ENCODE measurements around the gene LHFPL6.

The LHFPL6 gene

DNA sequence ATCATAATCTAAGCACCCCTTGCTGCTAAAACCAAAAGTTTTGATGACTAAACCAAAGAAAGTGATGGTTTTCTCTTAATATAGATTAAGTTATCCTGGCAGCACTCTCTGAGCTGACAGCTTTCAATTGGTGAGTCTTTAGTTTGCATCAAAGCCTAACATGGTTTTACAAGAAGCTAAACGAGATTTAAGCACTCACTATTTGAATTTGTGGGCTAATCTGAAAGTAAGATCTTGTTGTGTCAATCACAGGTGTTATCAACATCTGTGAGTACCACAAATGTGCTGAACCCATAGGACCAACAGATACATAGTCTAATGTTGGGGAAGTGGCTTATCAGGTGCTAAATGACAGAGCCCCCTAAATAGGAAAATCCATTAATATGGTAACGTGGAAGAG is 223.9 kb downstream of the LHFPL6 start:
- TF ChIP-seq, protein P1, sequence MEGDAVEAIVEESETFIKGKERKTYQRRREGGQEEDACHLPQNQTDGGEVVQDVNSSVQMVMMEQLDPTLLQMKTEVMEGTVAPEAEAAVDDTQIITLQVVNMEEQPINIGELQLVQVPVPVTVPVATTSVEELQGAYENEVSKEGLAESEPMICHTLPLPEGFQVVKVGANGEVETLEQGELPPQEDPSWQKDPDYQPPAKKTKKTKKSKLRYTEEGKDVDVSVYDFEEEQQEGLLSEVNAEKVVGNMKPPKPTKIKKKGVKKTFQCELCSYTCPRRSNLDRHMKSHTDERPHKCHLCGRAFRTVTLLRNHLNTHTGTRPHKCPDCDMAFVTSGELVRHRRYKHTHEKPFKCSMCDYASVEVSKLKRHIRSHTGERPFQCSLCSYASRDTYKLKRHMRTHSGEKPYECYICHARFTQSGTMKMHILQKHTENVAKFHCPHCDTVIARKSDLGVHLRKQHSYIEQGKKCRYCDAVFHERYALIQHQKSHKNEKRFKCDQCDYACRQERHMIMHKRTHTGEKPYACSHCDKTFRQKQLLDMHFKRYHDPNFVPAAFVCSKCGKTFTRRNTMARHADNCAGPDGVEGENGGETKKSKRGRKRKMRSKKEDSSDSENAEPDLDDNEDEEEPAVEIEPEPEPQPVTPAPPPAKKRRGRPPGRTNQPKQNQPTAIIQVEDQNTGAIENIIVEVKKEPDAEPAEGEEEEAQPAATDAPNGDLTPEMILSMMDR (IDR thresholded peaks at IDR 0.05; ENCODE audit: low read length), result no peak
- no peak overlapping the region for H3K27ac ChIP-seq (ENCODE audit: low read depth, low read length, poor library complexity, severe bottlenecking)
- no peaks in the 10 kb centered on the region for H3K79me2 ChIP-seq (ENCODE audit: insufficient read depth, low read length)
- no peaks in the 10 kb centered on the region for H3F3A ChIP-seq (ENCODE audit: insufficient read depth, low read length)
- no peaks in the 10 kb centered on the region for H3K9me2 ChIP-seq (ENCODE audit: low read depth, low read length)
- H3K4me1 ChIP-seq (ENCODE audit: insufficient read depth, low read length, severe bottlenecking), result no peaks in the 10 kb centered on the region
- H3K9ac ChIP-seq (ENCODE audit: low read length), result no peak overlapping the region
- H4K20me1 ChIP-seq (ENCODE audit: insufficient read depth, low read length), result no peaks in the 10 kb centered on the region
- H3K36me3 ChIP-seq (ENCODE audit: insufficient read depth, low read length), result no peaks in the 10 kb centered on the region
- H3K9me3 ChIP-seq (ENCODE audit: low read length), result no peaks in the 10 kb centered on the region
- no peak overlapping the region for H3K4me3 ChIP-seq (ENCODE audit: low read depth, low read length, poor library complexity, severe bottlenecking)
- no peak overlapping the region for H2AFZ ChIP-seq (ENCODE audit: low read length)
- no peak overlapping the region for H3K4me2 ChIP-seq (ENCODE audit: low read length)
- no peaks in the 10 kb centered on the region for H3K27me3 ChIP-seq (ENCODE audit: insufficient read depth, low read length)

DNA sequence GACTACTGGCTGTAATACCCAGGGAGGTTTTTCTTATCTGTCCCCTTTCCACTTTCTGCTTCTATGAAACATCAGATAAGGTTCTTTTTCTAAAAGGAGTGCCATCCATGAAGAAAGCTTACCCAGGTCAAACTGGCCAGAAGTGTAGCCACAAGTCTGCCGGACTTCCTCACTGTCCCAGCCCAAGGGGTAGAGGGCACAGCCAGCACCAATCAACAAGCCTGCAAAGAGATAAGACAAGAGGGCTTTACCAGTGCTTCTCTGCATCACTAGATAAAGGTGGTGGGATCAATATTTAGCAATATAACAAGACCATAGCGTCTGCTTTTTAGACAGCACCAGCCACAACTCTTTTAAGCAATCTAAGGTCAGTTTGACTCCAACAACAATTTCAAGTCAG is 224.7 kb downstream of the LHFPL6 start:
- H3K27me3 ChIP-seq (ENCODE audit: insufficient read depth, low read length), result no peaks in the 10 kb centered on the region
- no peak overlapping the region for H2AFZ ChIP-seq (ENCODE audit: low read length)
- no peak overlapping the region for H3K4me3 ChIP-seq (ENCODE audit: low read depth, low read length, poor library complexity, severe bottlenecking)
- no peaks in the 10 kb centered on the region for H3K9me3 ChIP-seq (ENCODE audit: low read length)
- no peak overlapping the region for H3K27ac ChIP-seq (ENCODE audit: low read depth, low read length, poor library complexity, severe bottlenecking)
- H3K4me2 ChIP-seq (ENCODE audit: low read length), result no peak overlapping the region
- H3K79me2 ChIP-seq (ENCODE audit: insufficient read depth, low read length), result no peaks in the 10 kb centered on the region
- no peaks in the 10 kb centered on the region for H3K9me2 ChIP-seq (ENCODE audit: low read depth, low read length)
- H4K20me1 ChIP-seq (ENCODE audit: insufficient read depth, low read length), result no peaks in the 10 kb centered on the region
- H3K4me1 ChIP-seq (ENCODE audit: insufficient read depth, low read length, severe bottlenecking), result no peaks in the 10 kb centered on the region
- TF ChIP-seq, protein P1 (IDR thresholded peaks at IDR 0.05; ENCODE audit: low read length), result no peak
- no peak for TF ChIP-seq EZH2 (IDR thresholded peaks at IDR 0.05; ENCODE audit: borderline replicate concordance, low read length)
- no peaks in the 10 kb centered on the region for H3F3A ChIP-seq (ENCODE audit: insufficient read depth, low read length)
- no peak overlapping the region for H3K9ac ChIP-seq (ENCODE audit: low read length)
- H3K36me3 ChIP-seq (ENCODE audit: insufficient read depth, low read length), result no peaks in the 10 kb centered on the region

DNA sequence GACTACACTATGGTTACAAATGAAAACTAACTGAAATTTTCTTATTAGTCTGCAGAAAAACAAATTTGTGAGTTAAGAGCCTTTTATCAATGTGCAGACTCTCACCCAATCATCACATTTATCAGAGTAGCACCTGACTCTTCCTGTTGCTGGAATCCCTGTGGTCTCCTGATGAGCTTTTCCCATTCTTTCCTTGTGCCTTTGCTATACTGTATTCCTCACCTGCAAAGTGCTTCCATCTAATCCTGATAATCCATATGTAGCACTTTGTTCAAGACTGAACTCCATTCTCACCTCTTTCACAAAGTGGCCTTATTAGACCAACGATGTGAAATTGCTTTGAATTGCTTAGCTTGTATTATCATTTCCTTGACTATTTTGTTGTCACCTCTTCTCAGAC is 225.3 kb downstream of the LHFPL6 start:
- Histone ChIP-seq H3K9me3 (ENCODE audit: low read length) (no peaks in the 10 kb centered on the region), H3K4me2 (ENCODE audit: low read length) (no peak overlapping the region), H3K9ac (ENCODE audit: low read length) (no peak overlapping the region), H3K4me1 (ENCODE audit: insufficient read depth, low read length, severe bottlenecking) (no peaks in the 10 kb centered on the region), H3K27ac (ENCODE audit: low read depth, low read length, poor library complexity, severe bottlenecking) (no peak overlapping the region), H3K9me2 (ENCODE audit: low read depth, low read length) (no peaks in the 10 kb centered on the region), H3K79me2 (ENCODE audit: insufficient read depth, low read length) (no peaks in the 10 kb centered on the region), H2AFZ (ENCODE audit: low read length) (no peak overlapping the region), H3K4me3 (ENCODE audit: low read depth, low read length, poor library complexity, severe bottlenecking) (no peak overlapping the region), H3K36me3 (ENCODE audit: insufficient read depth, low read length) (no peaks in the 10 kb centered on the region), H3F3A (ENCODE audit: insufficient read depth, low read length) (no peaks in the 10 kb centered on the region), H3K27me3 (ENCODE audit: insufficient read depth, low read length) (no peaks in the 10 kb centered on the region), H4K20me1 (ENCODE audit: insufficient read depth, low read length) (no peaks in the 10 kb centered on the region)
- TF ChIP-seq EZH2 (IDR thresholded peaks at IDR 0.05; ENCODE audit: borderline replicate concordance, low read length), result no peak
- TF ChIP-seq, protein P1 (IDR thresholded peaks at IDR 0.05; ENCODE audit: low read length), result no peak

Measured in OCI-LY1 (cell line).